ENCODE data around the gene CEP295NL. TPM values are rescaled to one million over a fixed set of nuclear protein-coding genes. Genes with fewer than 3 reads are reported as not detected.
"Not testable (repeated sequence)": the region's sequence is repeated elsewhere in the genome, so short reads cannot be mapped to it uniquely, and the experiment has no call there.

The CEP295NL gene
- total and polyA plus RNA-seq, 7 donors, result 0.04 to 0.52 (median 0.39) TPM; not detected in 2

DNA sequence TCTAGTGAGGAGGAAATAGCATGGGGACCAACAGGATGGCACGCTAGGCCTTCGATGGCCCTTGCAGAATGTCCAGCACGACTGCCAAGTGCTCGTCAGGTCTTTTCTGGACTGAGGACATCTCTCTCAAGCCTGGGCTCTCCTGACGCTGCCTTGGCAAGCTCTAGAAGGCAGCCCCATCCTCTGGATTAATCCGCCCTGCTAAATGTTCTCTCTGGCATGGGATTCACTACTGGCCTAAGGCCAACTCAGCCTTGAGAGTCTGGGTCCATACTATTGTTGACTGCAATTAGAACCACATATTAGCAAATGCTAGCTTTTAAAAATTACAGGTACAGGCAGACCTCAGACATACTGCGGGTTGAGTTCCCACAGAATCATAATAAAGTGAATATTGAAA, 2.5 kb upstream of the CEP295NL start:
- Histone ChIP-seq H3K4me1 (no peaks in the 10 kb centered on the region), H3K9me3 (no peaks in the 10 kb centered on the region), H3K4me3 (no peak overlapping the region), H3K36me3 (ENCODE audit: insufficient read depth in 1 of 2, low read depth in 1 of 2) (no peaks in the 10 kb centered on the region), H3K27me3 (ENCODE audit: insufficient read depth in 3 of 3, low read length in 2 of 3) (no peaks in the 10 kb centered on the region), H3K27ac (no peak overlapping the region)
- TF ChIP-seq, protein P1, sequence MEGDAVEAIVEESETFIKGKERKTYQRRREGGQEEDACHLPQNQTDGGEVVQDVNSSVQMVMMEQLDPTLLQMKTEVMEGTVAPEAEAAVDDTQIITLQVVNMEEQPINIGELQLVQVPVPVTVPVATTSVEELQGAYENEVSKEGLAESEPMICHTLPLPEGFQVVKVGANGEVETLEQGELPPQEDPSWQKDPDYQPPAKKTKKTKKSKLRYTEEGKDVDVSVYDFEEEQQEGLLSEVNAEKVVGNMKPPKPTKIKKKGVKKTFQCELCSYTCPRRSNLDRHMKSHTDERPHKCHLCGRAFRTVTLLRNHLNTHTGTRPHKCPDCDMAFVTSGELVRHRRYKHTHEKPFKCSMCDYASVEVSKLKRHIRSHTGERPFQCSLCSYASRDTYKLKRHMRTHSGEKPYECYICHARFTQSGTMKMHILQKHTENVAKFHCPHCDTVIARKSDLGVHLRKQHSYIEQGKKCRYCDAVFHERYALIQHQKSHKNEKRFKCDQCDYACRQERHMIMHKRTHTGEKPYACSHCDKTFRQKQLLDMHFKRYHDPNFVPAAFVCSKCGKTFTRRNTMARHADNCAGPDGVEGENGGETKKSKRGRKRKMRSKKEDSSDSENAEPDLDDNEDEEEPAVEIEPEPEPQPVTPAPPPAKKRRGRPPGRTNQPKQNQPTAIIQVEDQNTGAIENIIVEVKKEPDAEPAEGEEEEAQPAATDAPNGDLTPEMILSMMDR (IDR thresholded peaks at IDR 0.05), result no peak
- ATAC-seq, result no peak
- DNase-seq, result no peak
- WGBS, 3 donors, result 73 to 79% (median 75%) methylated on average over 7 of the region's 7 CpGs
- intact Hi-C loops (cut with DNase I), result no loop called here

DNA sequence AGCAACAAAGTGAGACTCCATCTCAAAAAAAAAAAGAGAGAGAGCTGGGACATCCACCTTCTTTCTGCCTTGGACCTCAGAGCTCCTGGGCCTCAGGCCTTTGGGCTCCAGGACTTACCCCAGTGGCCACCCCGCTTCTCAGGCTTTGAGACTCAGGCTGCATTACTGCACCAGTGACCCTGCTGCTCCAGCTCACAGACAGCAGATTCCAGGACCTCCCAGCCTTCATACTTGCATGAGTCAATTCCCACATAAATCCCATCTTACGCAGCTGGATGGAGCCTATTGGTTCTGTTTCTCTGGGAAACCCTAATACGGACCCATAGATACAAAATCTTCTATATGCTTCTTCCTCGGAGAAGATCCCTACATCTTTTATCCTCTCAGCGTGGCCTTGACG, 2.1 kb upstream of the CEP295NL start:
- Histone ChIP-seq H3K27me3 (ENCODE audit: insufficient read depth in 3 of 3, low read length in 2 of 3) (no peaks in the 10 kb centered on the region), H3K4me1 (no peaks in the 10 kb centered on the region), H3K36me3 (ENCODE audit: insufficient read depth in 1 of 2, low read depth in 1 of 2) (no peaks in the 10 kb centered on the region), H3K9me3 (no peaks in the 10 kb centered on the region), H3K4me3 (no peak overlapping the region), H3K27ac (no peak overlapping the region)
- intact Hi-C loops (cut with DNase I), result no loop called here
- TF ChIP-seq, protein P1 (IDR thresholded peaks at IDR 0.05), result no peak
- 82 to 89% (median 83%) methylated on average over 6 of the region's 6 CpGs for WGBS, 3 donors
- DNase-seq (no peak), ATAC-seq (no peak)

DNA sequence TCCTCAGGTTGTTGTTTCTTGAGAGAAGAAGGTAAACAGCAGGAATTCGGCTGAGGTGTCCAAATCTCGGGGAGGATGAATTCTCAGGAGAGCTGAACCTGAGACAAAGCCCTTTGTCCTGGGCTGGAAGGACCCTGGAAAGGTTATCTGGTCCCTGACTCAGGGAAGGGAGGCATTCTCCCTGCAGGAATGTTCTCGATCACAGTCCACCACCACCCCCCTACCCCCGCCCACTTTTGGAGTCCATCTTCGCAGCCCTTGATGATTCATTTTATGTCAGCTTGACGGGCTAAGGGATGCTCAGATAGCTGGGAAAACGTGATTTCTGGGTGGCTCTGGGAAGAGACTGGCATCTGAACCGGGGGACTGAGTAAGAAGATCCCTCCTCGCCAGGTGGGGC, 1.4 kb upstream of the CEP295NL start:
- ATAC-seq, result no peak
- Histone ChIP-seq H3K27ac (no peak overlapping the region), H3K4me3 (no peak overlapping the region), H3K36me3 (ENCODE audit: insufficient read depth in 1 of 2, low read depth in 1 of 2) (no peaks in the 10 kb centered on the region), H3K4me1 (no peaks in the 10 kb centered on the region), H3K27me3 (ENCODE audit: insufficient read depth in 3 of 3, low read length in 2 of 3) (no peaks in the 10 kb centered on the region), H3K9me3 (no peaks in the 10 kb centered on the region)
- intact Hi-C loops (cut with DNase I), result no loop called here
- no peak for DNase-seq
- 83 to 89% (median 88%) methylated on average over 9 of the region's 9 CpGs for WGBS, 3 donors
- TF ChIP-seq, protein P1 (IDR thresholded peaks at IDR 0.05), result no peak

DNA sequence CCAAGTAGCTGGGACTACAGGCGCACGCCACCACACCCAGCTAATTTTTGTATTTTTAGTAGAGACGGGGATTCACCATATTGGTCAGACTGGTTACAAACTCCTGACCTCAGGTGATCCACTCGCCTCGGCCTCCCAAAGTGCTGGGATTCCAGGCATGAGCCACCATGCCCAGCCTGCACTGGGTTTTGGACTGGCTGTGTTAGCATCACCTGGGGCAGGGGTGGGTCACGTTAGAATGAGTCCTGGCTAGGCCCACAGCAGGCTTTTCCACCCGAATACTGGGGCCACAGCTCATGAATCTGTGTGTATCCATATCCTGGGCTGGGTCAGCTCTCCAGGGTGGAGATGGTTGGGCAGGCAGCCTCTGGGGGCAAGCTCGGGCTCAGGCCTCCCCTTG, 770 bp downstream of the CEP295NL start:
- H3K27me3 ChIP-seq (ENCODE audit: insufficient read depth in 3 of 3, low read length in 2 of 3); H3K27ac ChIP-seq; H3K36me3 ChIP-seq (ENCODE audit: insufficient read depth in 1 of 2, low read depth in 1 of 2); H3K4me3 ChIP-seq; intact Hi-C loops (cut with DNase I); ATAC-seq; H3K9me3 ChIP-seq: not testable (repeated sequence)
- H3K4me1 ChIP-seq, result peaks cover 12% of the 10 kb centered on the region
- 94 to 97% (median 96%) methylated on average over 8 of the region's 8 CpGs for WGBS, 3 donors
- peak in 1 of 2 donors; percentile 46 for DNase-seq

DNA sequence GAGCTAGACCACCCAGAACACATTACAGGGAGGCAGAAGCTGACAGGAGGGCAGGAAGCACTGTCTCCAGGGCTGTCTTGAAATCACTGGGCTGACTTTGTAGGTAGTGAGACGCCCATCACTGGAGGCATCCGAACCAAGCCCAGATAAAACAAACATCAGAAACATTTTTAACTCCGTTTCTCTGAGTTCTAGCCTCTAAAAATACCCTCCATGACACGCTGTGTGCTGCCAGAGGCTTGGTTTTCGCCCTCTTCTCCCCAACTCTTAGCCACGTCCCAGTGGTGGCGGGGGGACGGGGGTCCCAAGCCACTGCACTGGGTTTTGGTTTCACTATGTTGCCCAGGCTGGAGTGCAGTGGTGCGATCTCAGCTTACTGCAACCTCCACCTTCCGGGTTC, 1.2 kb downstream of the CEP295NL start:
- ATAC-seq, result no peak
- TF ChIP-seq, protein P1 (IDR thresholded peaks at IDR 0.05), result no peak
- no peak overlapping the region for H3K4me3 ChIP-seq
- 94 to 98% (median 97%) methylated on average over 10 of the region's 10 CpGs for WGBS, 3 donors
- no peak overlapping the region for H3K27ac ChIP-seq
- intact Hi-C loops (cut with DNase I), result no loop called here
- H3K4me1 ChIP-seq, result peaks cover 14% of the 10 kb centered on the region
- H3K27me3 ChIP-seq (ENCODE audit: insufficient read depth in 3 of 3, low read length in 2 of 3), result no peaks in the 10 kb centered on the region
- DNase-seq, result no peak
- no peaks in the 10 kb centered on the region for H3K9me3 ChIP-seq
- H3K36me3 ChIP-seq (ENCODE audit: insufficient read depth in 1 of 2, low read depth in 1 of 2), result no peaks in the 10 kb centered on the region

All from psoas muscle (tissue), 8 donors.